GM23338 (cell line): Measurements from ENCODE around the gene ERGIC3. TPM values are rescaled to one million over a fixed set of nuclear protein-coding genes. Genes with fewer than 3 reads are reported as not detected.

ENCODE experiments used
- ATAC-seq: fragments of 200-7000 bp; cut with Tn5 transposase; 3 replicates; pipeline ENCODE4 v1.9.1; 2020
- DNase-seq: peaks from one replicate; pipeline ENCODE4 v3.0.0-alpha.2; 2015; ENCODE audit warnings: low spot score
- H2AFZ ChIP-seq: fragments of 200-600 bp; sonication (generic); 2 replicates; pipeline ENCODE4 v1.8.0; 2016; ENCODE audit warnings: antibody characterized with exemption, mild to moderate bottlenecking, moderate library complexity
- H3F3A ChIP-seq: fragments of 200-600 bp; sonication (generic); replicated peaks from 2 replicates; pipeline ENCODE4 v1.8.0; 2017; ENCODE audit warnings: antibody characterized with exemption, mixed run types, low read depth
- H3K27ac ChIP-seq: fragments of 200-600 bp; sonication (generic); 2 replicates; pipeline ENCODE4 v1.6.1; 2016; ENCODE audit warnings: low read depth
- H3K27me3 ChIP-seq: fragments of 200-600 bp; sonication (generic); 2 replicates; pipeline ENCODE4 v1.8.0; 2016; ENCODE audit warnings: mild to moderate bottlenecking, mixed run types, moderate library complexity; ENCODE audit not compliant: insufficient read depth
- H3K36me3 ChIP-seq: fragments of 200-600 bp; sonication (generic); 2 replicates; pipeline ENCODE4 v1.8.0; 2016; ENCODE audit warnings: mild to moderate bottlenecking; ENCODE audit not compliant: insufficient read depth
- H3K4me1 ChIP-seq: fragments of 200-600 bp; sonication (generic); 2 replicates; pipeline ENCODE4 v1.8.0; 2016; ENCODE audit warnings: mild to moderate bottlenecking, moderate library complexity; ENCODE audit not compliant: insufficient read depth
- H3K4me2 ChIP-seq: fragments of 200-600 bp; sonication (generic); 2 replicates; pipeline ENCODE4 v1.7.1; 2017; ENCODE audit warnings: mixed run types
- H3K4me3 ChIP-seq: fragments of 200-600 bp; sonication (generic); 2 replicates; pipeline ENCODE4 v1.6.1; 2016; ENCODE audit warnings: mixed run types
- H3K79me2 ChIP-seq: fragments of 200-600 bp; sonication (generic); replicated peaks from 2 replicates; pipeline ENCODE4 v1.8.0; 2017; ENCODE audit warnings: mild to moderate bottlenecking; ENCODE audit not compliant: insufficient read depth
- H3K9me2 ChIP-seq: fragments of 200-600 bp; sonication (generic); 2 replicates; pipeline ENCODE4 v1.8.0; 2017; ENCODE audit not compliant: insufficient read depth
- H4K20me1 ChIP-seq: fragments of 200-600 bp; sonication (generic); replicated peaks from 2 replicates; pipeline ENCODE4 v1.8.0; 2017; ENCODE audit warnings: mild to moderate bottlenecking; ENCODE audit not compliant: insufficient read depth
- H3K27ac Mint-ChIP-seq: 2 replicates; pipeline ENCODE4 v1.8.0; 2020; ENCODE audit warnings: inconsistent platforms, mild to moderate bottlenecking, moderate library complexity, mixed read lengths
- H3K27me3 Mint-ChIP-seq: 3 replicates; pipeline ENCODE4 v1.8.0; 2022; ENCODE audit warnings: low read depth, mild to moderate bottlenecking, moderate library complexity, mixed read lengths, inconsistent platforms; ENCODE audit not compliant: insufficient read depth, poor library complexity
- H3K36me3 Mint-ChIP-seq: 3 replicates; pipeline ENCODE4 v1.8.0; 2021; ENCODE audit warnings: low read depth, mild to moderate bottlenecking, inconsistent platforms, moderate library complexity, mixed read lengths
- H3K4me1 Mint-ChIP-seq: 3 replicates; pipeline ENCODE4 v1.8.0; 2020; ENCODE audit warnings: mild to moderate bottlenecking, inconsistent platforms, mixed read lengths
- H3K4me3 Mint-ChIP-seq: 3 replicates; pipeline ENCODE4 v1.8.0; 2021; ENCODE audit warnings: moderate library complexity, mild to moderate bottlenecking, inconsistent platforms, mixed read lengths
- H3K9me3 Mint-ChIP-seq: 3 replicates; pipeline ENCODE4 v1.8.0; 2020; ENCODE audit warnings: moderate library complexity, mild to moderate bottlenecking, inconsistent platforms, mixed read lengths
- CREB1 ChIP-seq: fragments of 250-450 bp; sonication (Bioruptor Pico); IDR thresholded peaks from 2 replicates; pipeline ENCODE4 v1.5.0; 2020; ENCODE audit warnings: low read depth, mild to moderate bottlenecking, moderate library complexity
- CTCF ChIP-seq, 2 experiments: fragments of 200-600 bp in 1 of 2; sonication (generic) in 1 of 2; conservative IDR thresholded peaks; 2 replicates each; pipeline versions ENCODE4 v1.5.1 to v1.6.1; 2016 to 2017; ENCODE audit warnings: antibody characterized with exemption in 2 of 2, low read depth in 2 of 2, mild to moderate bottlenecking in 2 of 2, moderate library complexity in 1 of 2
- EZH2 ChIP-seq: fragments of 200-600 bp; sonication (generic); IDR thresholded peaks from one replicate; pipeline ENCODE4 v1.8.0; 2017; ENCODE audit warnings: antibody characterized with exemption, mild to moderate bottlenecking, low read depth; ENCODE audit not compliant: unreplicated experiment
- EZH2phosphoT487 ChIP-seq: fragments of 200-600 bp; sonication (generic); IDR thresholded peaks from one replicate; pipeline ENCODE4 v1.8.1; 2018; ENCODE audit warnings: antibody characterized with exemption; ENCODE audit not compliant: unreplicated experiment
- JUNB ChIP-seq: IDR thresholded peaks from one replicate; pipeline ENCODE4 v1.6.1; 2016; ENCODE audit warnings: antibody characterized with exemption; ENCODE audit not compliant: unreplicated experiment
- NANOG ChIP-seq: IDR thresholded peaks from 2 replicates; pipeline ENCODE4 v1.6.1; 2016; ENCODE audit warnings: antibody characterized with exemption, borderline replicate concordance
- POLR2AphosphoS5 ChIP-seq: IDR thresholded peaks from 2 replicates; pipeline ENCODE4 v1.6.1; 2016; ENCODE audit warnings: antibody characterized with exemption, low read depth
- STAT1 ChIP-seq: IDR thresholded peaks from one replicate; pipeline ENCODE4 v1.6.1; 2016; ENCODE audit warnings: antibody characterized with exemption; ENCODE audit not compliant: unreplicated experiment
- ZNF114 ChIP-seq: fragments of 250-450 bp; sonication (Bioruptor Pico); IDR thresholded peaks from 2 replicates; pipeline ENCODE4 v1.5.0; 2020; ENCODE audit warnings: mild to moderate bottlenecking, moderate library complexity
- ZNF331 ChIP-seq: fragments of 250-450 bp; sonication (Bioruptor Pico); IDR thresholded peaks from 2 replicates; pipeline ENCODE4 v1.5.0; 2020; ENCODE audit warnings: low read depth, mild to moderate bottlenecking, moderate library complexity
- polyA plus RNA-seq: library from polyadenylated mRNA; unstranded; fragments of >200 nt; fragmentation: Nextera tagmentation; extraction: Ambion mirVana; gene quantifications from 2 replicates; pipeline ENCODE4 v1.2.1, GENCODE V29; 2016
- total RNA-seq: library from RNA; depleted of rRNA; stranded (reverse); fragments of >200 nt; shearing (Covaris generic); gene quantifications from 2 replicates; pipeline ENCODE4 v1.2.3, GENCODE V29; 2014
- TF ChIP-seq, protein P1 (sequence below): IDR thresholded peaks from one replicate; pipeline ENCODE4 v1.6.1; 2018; ENCODE audit warnings: antibody characterized with exemption; ENCODE audit not compliant: unreplicated experiment
- TF ChIP-seq, protein P2 (sequence below): IDR thresholded peaks from 2 replicates; pipeline ENCODE4 v1.6.1; 2016; ENCODE audit warnings: antibody characterized with exemption
- TF ChIP-seq, protein P3 (sequence below): fragments of 250-450 bp; sonication (Bioruptor Pico); IDR thresholded peaks from 2 replicates; pipeline ENCODE4 v1.5.0; 2020; ENCODE audit warnings: mild to moderate bottlenecking, moderate library complexity

Gene ERGIC3
- total and polyA plus RNA-seq, 2 experiments from 2014 or later = 139 to 147 TPM

GRCh38 chr20:35601990-35602389 is 60.1 kb downstream of the ERGIC3 start:
- H3K27me3 Mint-ChIP-seq = peaks cover 46% of the 10 kb centered on the region
- DNase-seq = no peak
- H3F3A ChIP-seq = no peaks in the 10 kb centered on the region

More at GRCh38 chr20:35601990-35602389, 60.1 kb downstream of the ERGIC3 start:
- Mint-ChIP-seq H3K36me3 (no peaks in the 10 kb centered on the region; the same call in 1 of the 3 replicates), H3K27ac (no peak overlapping the region), H3K9me3 (no peaks in the 10 kb centered on the region; the same call in 2 of the 3 replicates), H3K4me3 (peak overlapping the region; percentile 42; the same call in 2 of the 3 replicates), H3K4me1 (peaks cover 18% of the 10 kb centered on the region)
- TF ChIP-seq JUNB (no peak), NANOG (no peak), STAT1 (no peak), EZH2phosphoT487 (no peak), CTCF (conservative IDR thresholded peaks at IDR 0.05; ENCODE audit: low read depth in 2 of 2) (no peak), ZNF114 (CRISPR knock-in tag) (no peak), ZNF331 (CRISPR knock-in tag) (no peak), EZH2 (no peak), POLR2AphosphoS5 (no peak), CREB1 (CRISPR knock-in tag) (no peak)
- TF ChIP-seq, protein P1, sequence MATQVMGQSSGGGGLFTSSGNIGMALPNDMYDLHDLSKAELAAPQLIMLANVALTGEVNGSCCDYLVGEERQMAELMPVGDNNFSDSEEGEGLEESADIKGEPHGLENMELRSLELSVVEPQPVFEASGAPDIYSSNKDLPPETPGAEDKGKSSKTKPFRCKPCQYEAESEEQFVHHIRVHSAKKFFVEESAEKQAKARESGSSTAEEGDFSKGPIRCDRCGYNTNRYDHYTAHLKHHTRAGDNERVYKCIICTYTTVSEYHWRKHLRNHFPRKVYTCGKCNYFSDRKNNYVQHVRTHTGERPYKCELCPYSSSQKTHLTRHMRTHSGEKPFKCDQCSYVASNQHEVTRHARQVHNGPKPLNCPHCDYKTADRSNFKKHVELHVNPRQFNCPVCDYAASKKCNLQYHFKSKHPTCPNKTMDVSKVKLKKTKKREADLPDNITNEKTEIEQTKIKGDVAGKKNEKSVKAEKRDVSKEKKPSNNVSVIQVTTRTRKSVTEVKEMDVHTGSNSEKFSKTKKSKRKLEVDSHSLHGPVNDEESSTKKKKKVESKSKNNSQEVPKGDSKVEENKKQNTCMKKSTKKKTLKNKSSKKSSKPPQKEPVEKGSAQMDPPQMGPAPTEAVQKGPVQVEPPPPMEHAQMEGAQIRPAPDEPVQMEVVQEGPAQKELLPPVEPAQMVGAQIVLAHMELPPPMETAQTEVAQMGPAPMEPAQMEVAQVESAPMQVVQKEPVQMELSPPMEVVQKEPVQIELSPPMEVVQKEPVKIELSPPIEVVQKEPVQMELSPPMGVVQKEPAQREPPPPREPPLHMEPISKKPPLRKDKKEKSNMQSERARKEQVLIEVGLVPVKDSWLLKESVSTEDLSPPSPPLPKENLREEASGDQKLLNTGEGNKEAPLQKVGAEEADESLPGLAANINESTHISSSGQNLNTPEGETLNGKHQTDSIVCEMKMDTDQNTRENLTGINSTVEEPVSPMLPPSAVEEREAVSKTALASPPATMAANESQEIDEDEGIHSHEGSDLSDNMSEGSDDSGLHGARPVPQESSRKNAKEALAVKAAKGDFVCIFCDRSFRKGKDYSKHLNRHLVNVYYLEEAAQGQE = no peak
- TF ChIP-seq, protein P2, sequence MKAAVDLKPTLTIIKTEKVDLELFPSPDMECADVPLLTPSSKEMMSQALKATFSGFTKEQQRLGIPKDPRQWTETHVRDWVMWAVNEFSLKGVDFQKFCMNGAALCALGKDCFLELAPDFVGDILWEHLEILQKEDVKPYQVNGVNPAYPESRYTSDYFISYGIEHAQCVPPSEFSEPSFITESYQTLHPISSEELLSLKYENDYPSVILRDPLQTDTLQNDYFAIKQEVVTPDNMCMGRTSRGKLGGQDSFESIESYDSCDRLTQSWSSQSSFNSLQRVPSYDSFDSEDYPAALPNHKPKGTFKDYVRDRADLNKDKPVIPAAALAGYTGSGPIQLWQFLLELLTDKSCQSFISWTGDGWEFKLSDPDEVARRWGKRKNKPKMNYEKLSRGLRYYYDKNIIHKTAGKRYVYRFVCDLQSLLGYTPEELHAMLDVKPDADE = no peak
- TF ChIP-seq, protein P3, sequence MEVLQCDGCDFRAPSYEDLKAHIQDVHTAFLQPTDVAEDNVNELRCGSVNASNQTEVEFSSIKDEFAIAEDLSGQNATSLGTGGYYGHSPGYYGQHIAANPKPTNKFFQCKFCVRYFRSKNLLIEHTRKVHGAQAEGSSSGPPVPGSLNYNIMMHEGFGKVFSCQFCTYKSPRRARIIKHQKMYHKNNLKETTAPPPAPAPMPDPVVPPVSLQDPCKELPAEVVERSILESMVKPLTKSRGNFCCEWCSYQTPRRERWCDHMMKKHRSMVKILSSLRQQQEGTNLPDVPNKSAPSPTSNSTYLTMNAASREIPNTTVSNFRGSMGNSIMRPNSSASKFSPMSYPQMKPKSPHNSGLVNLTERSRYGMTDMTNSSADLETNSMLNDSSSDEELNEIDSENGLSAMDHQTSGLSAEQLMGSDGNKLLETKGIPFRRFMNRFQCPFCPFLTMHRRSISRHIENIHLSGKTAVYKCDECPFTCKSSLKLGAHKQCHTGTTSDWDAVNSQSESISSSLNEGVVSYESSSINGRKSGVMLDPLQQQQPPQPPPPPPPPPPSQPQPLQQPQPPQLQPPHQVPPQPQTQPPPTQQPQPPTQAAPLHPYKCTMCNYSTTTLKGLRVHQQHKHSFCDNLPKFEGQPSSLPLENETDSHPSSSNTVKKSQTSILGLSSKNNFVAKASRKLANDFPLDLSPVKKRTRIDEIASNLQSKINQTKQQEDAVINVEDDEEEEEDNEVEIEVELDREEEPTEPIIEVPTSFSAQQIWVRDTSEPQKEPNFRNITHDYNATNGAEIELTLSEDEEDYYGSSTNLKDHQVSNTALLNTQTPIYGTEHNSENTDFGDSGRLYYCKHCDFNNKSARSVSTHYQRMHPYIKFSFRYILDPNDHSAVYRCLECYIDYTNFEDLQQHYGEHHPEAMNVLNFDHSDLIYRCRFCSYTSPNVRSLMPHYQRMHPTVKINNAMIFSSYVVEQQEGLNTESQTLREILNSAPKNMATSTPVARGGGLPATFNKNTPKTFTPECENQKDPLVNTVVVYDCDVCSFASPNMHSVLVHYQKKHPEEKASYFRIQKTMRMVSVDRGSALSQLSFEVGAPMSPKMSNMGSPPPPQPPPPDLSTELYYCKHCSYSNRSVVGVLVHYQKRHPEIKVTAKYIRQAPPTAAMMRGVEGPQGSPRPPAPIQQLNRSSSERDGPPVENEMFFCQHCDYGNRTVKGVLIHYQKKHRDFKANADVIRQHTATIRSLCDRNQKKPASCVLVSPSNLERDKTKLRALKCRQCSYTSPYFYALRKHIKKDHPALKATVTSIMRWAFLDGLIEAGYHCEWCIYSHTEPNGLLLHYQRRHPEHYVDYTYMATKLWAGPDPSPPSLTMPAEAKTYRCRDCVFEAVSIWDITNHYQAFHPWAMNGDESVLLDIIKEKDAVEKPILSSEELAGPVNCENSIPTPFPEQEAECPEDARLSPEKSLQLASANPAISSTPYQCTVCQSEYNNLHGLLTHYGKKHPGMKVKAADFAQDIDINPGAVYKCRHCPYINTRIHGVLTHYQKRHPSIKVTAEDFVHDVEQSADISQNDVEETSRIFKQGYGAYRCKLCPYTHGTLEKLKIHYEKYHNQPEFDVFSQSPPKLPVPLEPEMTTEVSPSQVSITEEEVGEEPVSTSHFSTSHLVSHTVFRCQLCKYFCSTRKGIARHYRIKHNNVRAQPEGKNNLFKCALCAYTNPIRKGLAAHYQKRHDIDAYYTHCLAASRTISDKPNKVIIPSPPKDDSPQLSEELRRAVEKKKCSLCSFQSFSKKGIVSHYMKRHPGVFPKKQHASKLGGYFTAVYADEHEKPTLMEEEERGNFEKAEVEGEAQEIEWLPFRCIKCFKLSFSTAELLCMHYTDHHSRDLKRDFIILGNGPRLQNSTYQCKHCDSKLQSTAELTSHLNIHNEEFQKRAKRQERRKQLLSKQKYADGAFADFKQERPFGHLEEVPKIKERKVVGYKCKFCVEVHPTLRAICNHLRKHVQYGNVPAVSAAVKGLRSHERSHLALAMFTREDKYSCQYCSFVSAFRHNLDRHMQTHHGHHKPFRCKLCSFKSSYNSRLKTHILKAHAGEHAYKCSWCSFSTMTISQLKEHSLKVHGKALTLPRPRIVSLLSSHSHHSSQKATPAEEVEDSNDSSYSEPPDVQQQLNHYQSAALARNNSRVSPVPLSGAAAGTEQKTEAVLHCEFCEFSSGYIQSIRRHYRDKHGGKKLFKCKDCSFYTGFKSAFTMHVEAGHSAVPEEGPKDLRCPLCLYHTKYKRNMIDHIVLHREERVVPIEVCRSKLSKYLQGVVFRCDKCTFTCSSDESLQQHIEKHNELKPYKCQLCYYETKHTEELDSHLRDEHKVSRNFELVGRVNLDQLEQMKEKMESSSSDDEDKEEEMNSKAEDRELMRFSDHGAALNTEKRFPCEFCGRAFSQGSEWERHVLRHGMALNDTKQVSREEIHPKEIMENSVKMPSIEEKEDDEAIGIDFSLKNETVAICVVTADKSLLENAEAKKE (CRISPR knock-in tag) = no peak
- no peaks in the 10 kb centered on the region for H3K9me2 ChIP-seq
- H3K4me2 ChIP-seq = peak overlapping the region; percentile 97
- peak; percentile 3 for ATAC-seq
- peak overlapping the region; percentile 80 for H3K4me3 ChIP-seq
- peak overlapping the region; percentile 98 for H2AFZ ChIP-seq
- peaks cover 48% of the 10 kb centered on the region for H3K27me3 ChIP-seq
- H3K79me2 ChIP-seq = no peaks in the 10 kb centered on the region
- H3K27ac ChIP-seq = no peak overlapping the region
- no peaks in the 10 kb centered on the region for H4K20me1 ChIP-seq
- peaks cover 4% of the 10 kb centered on the region for H3K4me1 ChIP-seq
- no peaks in the 10 kb centered on the region for H3K36me3 ChIP-seq
